Loucy (cell line): ENCODE data around the gene ABTB2.

ENCODE experiments used
- H2AFZ ChIP-seq: fragments of 200-600 bp; sonication (generic); 2 replicates; pipeline ENCODE4 v1.6.0; 2016; ENCODE audit warnings: antibody characterized with exemption, mild to moderate bottlenecking, low read length, moderate library complexity
- H3F3A ChIP-seq: fragments of 200-600 bp; 2 replicates; pipeline ENCODE4 v1.6.0; 2016; ENCODE audit warnings: antibody characterized with exemption, low read depth, mild to moderate bottlenecking
- H3K27me3 ChIP-seq: fragments of 200-600 bp; sonication (generic); 2 replicates; pipeline ENCODE4 v1.6.1; 2014; ENCODE audit warnings: low read length, mild to moderate bottlenecking; ENCODE audit not compliant: insufficient read depth, poor library complexity, severe bottlenecking
- H3K36me3 ChIP-seq: fragments of 200-600 bp; sonication (generic); 2 replicates; pipeline ENCODE4 v1.6.1; 2016; ENCODE audit warnings: low read length; ENCODE audit not compliant: insufficient read depth
- H3K4me1 ChIP-seq: fragments of 200-600 bp; sonication (generic); 2 replicates; pipeline ENCODE4 v1.5.1; 2014; ENCODE audit warnings: low read length, mild to moderate bottlenecking; ENCODE audit not compliant: insufficient read depth, poor library complexity, severe bottlenecking
- H3K4me2 ChIP-seq: fragments of 200-600 bp; sonication (generic); 2 replicates; pipeline ENCODE4 v1.6.0; 2014; ENCODE audit warnings: antibody characterized with exemption, low read length, low read depth, mild to moderate bottlenecking; ENCODE audit not compliant: poor library complexity, severe bottlenecking
- H3K4me3 ChIP-seq: fragments of 200-600 bp; sonication (generic); 2 replicates; pipeline ENCODE4 v1.5.1; 2014; ENCODE audit warnings: low read length, mild to moderate bottlenecking, mixed read lengths; ENCODE audit not compliant: poor library complexity, severe bottlenecking
- H3K79me2 ChIP-seq: fragments of 200-600 bp; sonication (generic); 2 replicates; pipeline ENCODE4 v1.6.1; 2014; ENCODE audit warnings: low read length; ENCODE audit not compliant: insufficient read depth
- H3K9ac ChIP-seq: fragments of 200-600 bp; sonication (generic); 2 replicates; pipeline ENCODE4 v1.6.0; 2014; ENCODE audit warnings: mild to moderate bottlenecking, low read depth, low read length, moderate library complexity; ENCODE audit not compliant: poor library complexity, severe bottlenecking
- H3K9me2 ChIP-seq: fragments of 200-600 bp; sonication (generic); replicated peaks from 2 replicates; pipeline ENCODE4 v1.6.1; 2016; ENCODE audit warnings: low read depth, low read length, mixed read lengths
- H3K9me3 ChIP-seq: fragments of 200-600 bp; sonication (generic); 2 replicates; pipeline ENCODE4 v1.6.1; 2014; ENCODE audit warnings: mild to moderate bottlenecking, antibody characterized with exemption, low read length, low read depth; ENCODE audit not compliant: insufficient read depth
- H4K20me1 ChIP-seq: fragments of 200-600 bp; sonication (generic); 2 replicates; pipeline ENCODE4 v1.6.0; 2014; ENCODE audit warnings: antibody characterized with exemption, low read length, mild to moderate bottlenecking; ENCODE audit not compliant: insufficient read depth, poor library complexity, severe bottlenecking
- CTCF ChIP-seq: fragments of 200-600 bp; sonication (generic); conservative IDR thresholded peaks from 2 replicates; pipeline ENCODE4 v1.5.1; 2014; ENCODE audit warnings: mild to moderate bottlenecking, antibody characterized with exemption, low read length
- EZH2phosphoT487 ChIP-seq: fragments of 200-600 bp; IDR thresholded peaks from 2 replicates; pipeline ENCODE4 v1.6.1; 2018; ENCODE audit warnings: antibody characterized with exemption, mild to moderate bottlenecking, moderate library complexity, borderline replicate concordance

ABTB2 gene

GRCh38 chr11:34292546-34292945 is 65.3 kb downstream of the ABTB2 start:
- Histone ChIP-seq H3K9me2 (no peaks in the 10 kb centered on the region), H3K4me2 (no peak overlapping the region), H2AFZ (no peak overlapping the region), H3K36me3 (no peaks in the 10 kb centered on the region), H3K4me3 (no peak overlapping the region), H3K4me1 (peaks cover 5% of the 10 kb centered on the region), H3K9ac (no peak overlapping the region), H3K79me2 (no peaks in the 10 kb centered on the region), H3F3A (no peaks in the 10 kb centered on the region), H3K27me3 (no peaks in the 10 kb centered on the region), H4K20me1 (no peaks in the 10 kb centered on the region), H3K9me3 (no peaks in the 10 kb centered on the region)
- TF ChIP-seq CTCF, result no peak
- no peak for TF ChIP-seq EZH2phosphoT487

GRCh38 chr11:34292111-34292510 is 65.7 kb downstream of the ABTB2 start:
- H3K9me2 ChIP-seq, result no peaks in the 10 kb centered on the region
- H3K27me3 ChIP-seq, result no peaks in the 10 kb centered on the region
- H2AFZ ChIP-seq, result no peak overlapping the region
- no peaks in the 10 kb centered on the region for H3K36me3 ChIP-seq
- H3K79me2 ChIP-seq, result no peaks in the 10 kb centered on the region
- H3F3A ChIP-seq, result no peaks in the 10 kb centered on the region
- no peaks in the 10 kb centered on the region for H3K9me3 ChIP-seq
- TF ChIP-seq EZH2phosphoT487 (no peak), CTCF (no peak)
- H3K4me3 ChIP-seq, result no peak overlapping the region
- no peaks in the 10 kb centered on the region for H4K20me1 ChIP-seq
- no peak overlapping the region for H3K4me2 ChIP-seq
- no peak overlapping the region for H3K9ac ChIP-seq
- peaks cover 5% of the 10 kb centered on the region for H3K4me1 ChIP-seq

- Histone ChIP-seq H3K4me2 (no peak overlapping the region), H3F3A (no peaks in the 10 kb centered on the region), H2AFZ (no peak overlapping the region), H3K4me1 (no peaks in the 10 kb centered on the region), H3K27me3 (no peaks in the 10 kb centered on the region), H3K79me2 (no peaks in the 10 kb centered on the region), H3K36me3 (no peaks in the 10 kb centered on the region), H3K4me3 (no peak overlapping the region), H4K20me1 (no peaks in the 10 kb centered on the region), H3K9me2 (no peaks in the 10 kb centered on the region), H3K9ac (no peak overlapping the region), H3K9me3 (no peaks in the 10 kb centered on the region)
- TF ChIP-seq CTCF (no peak), EZH2phosphoT487 (no peak)
These were observed 66.9 kb downstream of the ABTB2 start for GRCh38 chr11:34290926-34291325.
